ENCODE data around the gene MOSPD3.

- TF ChIP-seq CTCF (optimal IDR thresholded peaks at IDR 0.05 in 1 of 3, IDR thresholded peaks at IDR 0.05 in 1 of 3, conservative IDR thresholded peaks at IDR 0.05 in 1 of 3; ENCODE audit: extremely low read depth in 1 of 3, insufficient read depth in 2 of 3, low read length in 3 of 3) (no peak), EZH2 (IDR thresholded peaks at IDR 0.05; ENCODE audit: low read length) (no peak)
Observed at GRCh38 chr7:100573691-100574361, 38.5 kb upstream of the MOSPD3 start, which contains the start of gene SAP25.
